Measurements from ENCODE around the gene ATP11A.

The ATP11A gene

DNA sequence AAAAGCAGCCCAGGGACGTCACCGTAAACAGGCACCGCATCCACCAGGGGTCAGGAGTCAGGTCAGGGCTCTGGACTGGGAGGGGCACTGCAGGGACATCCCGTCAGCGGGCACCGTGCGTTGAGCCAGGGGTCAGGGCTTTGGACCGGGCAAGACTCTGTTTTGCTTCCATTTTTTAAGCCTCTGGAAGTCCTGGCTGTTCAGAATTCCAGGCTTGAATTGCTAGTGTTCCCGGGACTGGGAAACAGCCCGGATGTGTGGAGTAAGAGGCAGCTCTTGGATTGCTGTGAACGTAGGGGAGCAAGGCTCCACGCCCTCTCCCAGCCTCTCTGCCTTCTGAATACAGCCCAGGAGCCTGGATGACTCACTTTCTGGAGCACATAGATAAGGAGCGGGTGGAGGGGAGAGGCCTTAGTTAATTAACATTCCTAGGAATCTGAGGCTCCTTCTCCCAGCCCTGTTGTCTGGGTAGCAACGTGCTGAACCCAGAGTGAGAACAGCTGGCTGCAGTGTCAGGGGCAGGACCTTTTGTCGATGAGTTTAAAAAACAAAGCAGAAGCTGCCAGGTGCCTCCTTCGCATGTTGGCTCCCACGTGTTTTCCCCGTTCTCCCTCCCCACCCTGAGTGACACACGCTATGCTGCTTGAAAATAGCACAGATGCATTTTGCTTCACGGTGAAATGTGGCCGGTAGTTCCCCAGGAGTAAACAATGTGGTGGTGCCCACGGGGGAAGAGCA is 21.9 kb downstream of the ATP11A start:
- FAIRE-seq: no peak

DNA sequence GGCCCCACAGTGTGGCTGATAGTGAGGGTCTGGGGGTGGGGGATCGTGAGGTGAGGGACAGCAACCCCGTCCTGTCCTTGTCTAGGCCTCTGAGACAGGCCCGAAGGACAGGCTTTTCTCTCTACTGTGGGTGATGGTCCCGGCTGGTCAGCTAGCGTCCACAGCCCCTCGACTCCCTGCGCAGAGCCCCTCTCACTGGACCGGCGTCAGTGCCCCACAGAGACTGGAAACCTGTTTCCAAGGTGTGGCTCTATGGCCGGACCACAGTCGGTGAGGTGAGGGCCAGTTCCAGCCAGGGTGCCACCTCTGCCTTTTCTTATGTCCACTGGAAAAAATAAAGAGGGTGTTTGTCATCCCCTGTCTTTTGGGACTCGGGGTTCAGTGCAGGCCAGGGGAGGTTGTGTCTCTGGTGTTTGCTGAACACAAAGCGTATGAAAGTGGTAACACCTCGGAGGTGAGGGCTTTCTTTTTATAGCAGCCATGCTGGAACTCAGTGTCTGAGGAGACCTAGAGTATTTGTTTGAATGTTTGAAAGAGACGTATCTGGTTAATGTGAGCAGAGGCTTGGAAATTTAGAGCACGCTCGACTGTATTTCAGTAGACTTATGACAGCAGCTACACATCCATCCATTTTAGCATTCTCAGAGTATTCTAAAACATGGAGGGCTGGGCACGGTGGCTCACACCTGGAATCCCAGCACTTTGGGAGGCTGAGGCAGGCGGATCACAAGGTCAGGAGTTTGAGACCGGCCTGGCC is 22.8 kb downstream of the ATP11A start:
- no peak for FAIRE-seq

- FAIRE-seq: no peak
Observed at GRCh38 chr13:112713517-112714253, 23.8 kb downstream of the ATP11A start.

DNA sequence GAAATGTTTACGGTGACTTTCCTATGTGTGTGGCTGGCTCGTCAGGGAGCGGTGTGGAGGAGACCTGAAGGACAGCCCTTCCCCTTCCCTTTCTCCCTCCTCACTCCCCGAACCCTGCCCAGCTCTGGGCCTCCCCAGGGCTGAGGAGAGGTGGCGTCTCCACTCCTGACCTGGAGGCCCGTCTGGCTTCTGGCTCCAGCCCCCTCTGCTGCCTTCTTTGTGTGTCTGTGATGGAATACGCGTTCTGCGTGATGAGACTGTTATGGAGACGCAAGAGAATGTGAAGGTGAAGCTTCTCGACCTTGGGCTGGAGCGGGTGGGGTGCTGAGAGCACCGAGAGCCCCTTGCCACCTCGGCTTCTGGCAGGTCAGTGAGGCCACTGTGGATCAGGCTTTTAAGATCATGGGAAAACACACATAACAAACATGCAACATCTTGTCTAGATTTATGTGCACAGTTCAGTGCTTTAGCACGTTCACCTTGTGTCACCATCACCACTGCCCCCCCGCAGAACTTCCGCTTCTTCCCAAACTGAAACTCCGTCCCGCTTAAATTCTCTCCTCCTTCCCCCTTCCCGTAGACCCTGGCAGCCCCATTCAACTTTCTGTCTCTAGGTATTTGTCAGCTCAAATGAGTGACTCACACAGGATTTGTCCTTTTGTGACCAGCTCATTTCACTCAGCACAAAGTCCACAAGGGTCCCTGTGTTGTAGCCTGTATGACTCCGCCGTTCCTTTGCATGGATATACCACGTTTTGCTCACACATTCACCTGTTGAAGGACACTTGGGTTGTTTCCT is 24.7 kb downstream of the ATP11A start:
- no peak for FAIRE-seq

- FAIRE-seq: no peak
Observed at GRCh38 chr13:112715210-112715609, 25.4 kb downstream of the ATP11A start.

DNA sequence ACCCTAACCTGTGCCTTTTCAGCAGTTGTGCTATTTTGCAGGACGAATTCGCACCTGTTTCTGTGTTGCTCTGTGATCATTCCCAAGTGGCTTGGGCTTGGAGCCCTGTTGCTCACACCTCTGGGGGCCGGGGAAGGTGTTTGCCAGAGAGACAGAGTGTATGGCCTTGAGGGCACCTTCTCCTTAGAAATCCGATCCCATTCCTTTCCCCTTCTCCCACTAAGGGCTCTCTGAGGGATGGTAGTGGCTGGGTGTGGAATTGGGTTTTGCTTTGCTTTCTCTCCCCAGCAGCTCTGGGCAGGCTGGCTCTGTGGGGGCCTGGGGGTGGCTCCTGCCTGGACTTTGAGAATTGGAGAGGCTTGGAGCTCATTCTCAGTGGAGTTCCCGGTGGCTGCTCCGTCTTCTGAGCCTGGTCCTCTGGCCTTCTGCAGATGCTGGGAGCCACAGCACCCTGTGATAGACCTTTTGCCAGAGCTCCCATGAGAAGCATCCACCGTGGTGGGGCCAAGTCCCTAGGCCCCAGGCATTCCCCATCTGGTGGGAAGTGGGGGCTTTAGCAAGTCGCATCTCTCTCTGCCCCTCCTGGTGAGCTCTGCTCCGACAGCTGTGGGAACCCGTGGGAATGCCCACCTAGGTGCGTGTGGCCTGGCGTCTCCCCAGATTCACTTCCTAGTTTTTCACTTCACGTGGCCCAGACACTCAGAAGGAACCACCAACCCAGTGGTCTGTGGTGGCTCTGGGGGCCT is 26.1 kb downstream of the ATP11A start:
- FAIRE-seq: no peak

GRCh38 chr13:112716461-112716820 is 26.6 kb downstream of the ATP11A start:
- FAIRE-seq: no peak

DNA sequence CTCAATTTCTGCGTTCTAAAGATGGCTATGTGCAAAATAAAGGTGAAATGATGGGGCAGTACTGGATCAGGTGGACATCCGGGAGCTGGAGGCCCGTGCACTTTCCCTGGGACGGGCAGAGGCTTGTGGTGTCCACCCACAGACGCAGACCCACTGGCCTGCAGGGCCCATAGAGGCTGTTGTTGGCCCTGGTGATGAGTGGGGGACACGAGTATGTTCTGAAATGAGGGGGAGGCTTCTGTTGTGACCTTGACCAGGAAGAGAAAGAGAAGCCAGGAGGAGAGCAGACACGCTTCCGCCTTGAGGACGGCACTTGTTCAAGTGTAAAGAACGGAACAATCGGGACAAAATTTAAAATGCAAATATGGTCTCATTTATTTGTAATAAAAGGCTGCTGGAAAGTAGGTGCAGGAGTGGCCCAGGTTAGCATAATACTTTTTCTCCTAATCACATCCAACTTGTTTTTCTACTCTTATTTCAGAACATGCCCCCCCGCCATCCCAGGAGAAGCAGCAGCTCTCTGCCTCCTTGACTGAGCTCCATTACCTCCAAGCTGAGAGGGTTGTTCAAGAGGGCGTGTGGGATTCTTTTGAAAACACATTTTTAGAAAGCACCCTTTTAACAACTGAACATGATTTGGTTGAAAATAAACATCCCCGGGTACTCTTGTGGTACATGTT is 27.1 kb downstream of the ATP11A start:
- FAIRE-seq: no peak

DNA sequence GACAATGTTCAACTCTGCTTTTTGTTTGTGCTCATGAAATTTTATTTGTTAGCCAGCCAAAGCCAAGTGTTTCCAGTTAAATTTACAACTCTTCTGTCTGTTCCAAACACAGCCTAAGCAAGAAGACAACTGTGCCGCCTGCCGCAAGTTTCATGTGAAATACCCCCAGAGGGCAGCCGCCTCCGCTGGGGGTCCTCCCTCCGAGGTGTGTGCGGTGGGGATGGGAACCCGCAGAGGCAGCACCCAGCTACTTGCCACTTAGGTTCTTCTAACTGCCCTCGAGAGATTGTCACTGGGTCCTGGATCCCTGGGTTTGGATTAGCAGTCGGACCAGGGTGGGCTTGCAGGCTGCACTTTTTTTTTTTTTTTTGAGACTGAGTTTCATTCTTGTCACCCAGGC is 28.5 kb downstream of the ATP11A start:
- FAIRE-seq: no peak

- no peak for FAIRE-seq
Observed at GRCh38 chr13:112719016-112719415, 29.2 kb downstream of the ATP11A start.

DNA sequence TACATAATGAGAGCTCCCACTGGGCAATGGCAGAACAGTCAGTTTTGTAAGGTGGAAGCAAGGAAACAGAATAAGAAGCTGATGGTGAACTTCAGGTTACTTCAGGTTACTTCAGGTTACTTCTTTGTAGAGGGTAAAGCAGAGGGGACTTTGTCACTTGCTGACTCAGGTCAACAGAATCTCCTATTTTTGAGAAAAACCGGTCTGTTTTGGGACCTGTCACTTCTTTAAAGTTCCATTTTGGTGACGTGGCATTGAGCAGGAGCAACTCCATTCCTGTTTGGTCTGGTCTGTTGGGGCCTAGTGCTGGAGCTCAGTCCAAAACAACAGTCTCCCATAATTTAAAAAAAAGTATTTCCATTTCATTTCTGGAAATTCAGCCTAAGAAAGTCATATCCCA is 29.7 kb downstream of the ATP11A start:
- no peak for FAIRE-seq

DNA sequence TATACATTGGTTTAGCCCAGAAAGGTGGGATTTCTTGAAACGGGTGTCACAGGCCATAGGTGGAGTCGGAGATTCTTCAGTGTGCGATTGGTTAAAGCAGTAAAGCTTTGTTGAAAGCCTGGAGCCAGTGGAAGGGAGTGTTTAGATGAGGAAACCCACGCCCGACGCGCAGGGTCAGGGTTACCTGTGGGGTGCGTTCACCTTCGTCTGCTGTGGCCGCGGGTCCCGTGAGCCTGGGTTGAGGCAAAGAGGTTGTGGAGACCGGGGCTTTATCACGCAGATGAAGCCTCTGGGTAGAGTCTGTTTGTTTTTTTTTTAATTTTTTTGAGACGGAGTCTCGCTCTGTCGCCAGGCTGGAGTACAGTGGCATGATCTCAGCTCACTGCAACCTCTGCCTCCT is 30.4 kb downstream of the ATP11A start:
- no peak for FAIRE-seq

DNA sequence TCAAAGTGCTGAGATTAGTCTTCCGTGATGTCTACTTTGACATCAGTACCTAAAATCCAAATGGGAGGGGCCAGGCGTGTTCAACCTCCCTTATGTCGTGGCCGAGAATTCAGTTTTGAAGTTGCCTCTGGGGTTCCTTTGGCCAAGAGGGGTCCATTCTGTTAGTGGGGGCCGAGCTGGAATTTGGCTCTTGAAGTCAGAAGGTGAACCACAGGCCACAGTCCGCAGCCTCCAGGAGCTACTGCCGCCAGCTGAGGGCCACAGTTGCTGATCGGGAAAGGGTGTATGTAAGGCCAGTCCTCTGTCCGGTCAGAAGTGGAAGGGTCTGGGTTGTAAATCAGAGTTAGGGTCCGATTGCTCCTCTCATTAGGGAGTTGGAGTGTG is 31.0 kb downstream of the ATP11A start:
- no peak for FAIRE-seq

GRCh38 chr13:112721198-112722104 is 31.6 kb downstream of the ATP11A start:
- no peak for FAIRE-seq

DNA sequence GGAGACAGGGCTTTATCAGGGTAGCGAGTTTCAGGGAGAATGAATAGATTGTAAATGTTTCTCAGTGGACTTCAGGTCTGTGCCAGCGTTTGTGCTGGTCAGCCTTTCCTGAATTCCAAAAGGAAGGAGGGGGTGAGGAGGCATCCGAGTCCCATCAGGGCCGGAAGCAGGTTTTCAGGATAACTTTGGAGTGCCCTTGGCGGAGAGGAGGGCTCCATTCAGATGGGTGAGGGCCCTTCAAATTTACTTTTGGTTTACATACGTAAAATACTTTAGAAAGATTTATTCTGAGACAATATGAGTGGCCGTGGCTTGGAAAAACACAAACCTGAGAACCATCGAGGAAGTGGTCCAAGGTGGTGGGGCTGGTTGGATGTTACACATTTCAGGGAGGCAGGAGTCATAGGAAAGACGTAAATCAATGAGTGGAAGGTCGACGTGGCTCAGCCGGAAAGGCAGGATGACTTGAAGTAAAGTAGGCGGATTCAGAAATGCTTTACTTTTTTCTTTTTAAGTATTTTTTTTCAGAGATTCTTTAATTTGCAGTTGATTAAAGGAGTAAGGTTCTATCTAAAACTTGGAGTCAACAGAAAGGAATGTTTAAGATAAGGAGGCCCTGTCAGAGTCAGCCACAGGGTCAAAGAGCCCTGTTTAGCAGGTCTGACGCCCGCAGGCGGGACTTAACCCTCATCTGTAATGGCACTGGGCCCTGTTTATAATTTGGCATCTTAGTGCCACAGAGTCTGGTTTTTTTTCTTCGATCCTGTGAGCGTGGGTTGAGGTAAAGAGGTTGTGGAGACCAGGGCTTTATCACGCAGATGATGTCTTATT is 32.8 kb downstream of the ATP11A start:
- FAIRE-seq: no peak

- FAIRE-seq: no peak
Observed at GRCh38 chr13:112723771-112724170, 33.9 kb downstream of the ATP11A start.

GRCh38 chr13:112724788-112725345 is 35.0 kb downstream of the ATP11A start:
- no peak for FAIRE-seq

DNA sequence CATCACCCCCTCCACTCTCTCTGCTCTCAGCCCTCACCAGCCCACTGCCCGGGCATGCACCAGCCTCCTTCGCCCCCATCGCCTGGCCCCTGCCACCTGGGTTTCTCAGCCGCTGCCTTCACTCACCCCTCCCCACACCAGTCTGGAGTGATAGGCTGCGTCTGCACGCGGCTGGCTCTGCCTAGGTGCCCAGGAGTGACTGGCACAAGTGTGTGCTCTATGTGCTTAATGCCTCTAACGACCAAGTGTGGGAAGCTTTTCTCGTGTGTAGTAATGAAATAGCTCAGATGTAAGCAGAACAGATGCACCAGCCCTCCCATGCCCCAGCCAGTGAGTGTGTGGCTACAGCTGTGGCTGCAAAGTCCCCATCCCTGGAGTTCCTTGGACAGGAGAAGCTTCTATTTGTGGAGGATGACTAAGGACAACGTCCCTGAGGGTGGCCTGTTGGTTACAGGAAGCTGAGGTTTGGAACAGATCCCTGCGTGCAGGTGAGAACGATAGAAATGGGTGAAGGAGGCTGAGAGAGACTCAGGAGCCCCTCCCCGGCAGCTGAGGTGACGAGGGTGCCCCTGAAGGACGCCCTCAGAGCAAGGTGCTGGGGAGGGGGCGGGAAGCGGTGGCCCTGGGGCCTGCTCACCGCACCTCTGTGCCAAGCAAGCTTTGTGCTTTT is 35.6 kb downstream of the ATP11A start:
- no peak for FAIRE-seq
